Stimulated activated CD8-positive, alpha-beta memory T cell treated with anti-CD3 and anti-CD28 coated beads, Interleukin-4, amount 100 ng/mL, for 4 hours (primary cell): ENCODE measurements around the gene RELN.

Source experiments
- DNase-seq, 2 donors: peaks; one replicate each; pipeline ENCODE4 v3.0.0-alpha.2; 2020; ENCODE audit warnings: low read depth in 2 of 2, low spot score in 1 of 2

The RELN gene

DNA sequence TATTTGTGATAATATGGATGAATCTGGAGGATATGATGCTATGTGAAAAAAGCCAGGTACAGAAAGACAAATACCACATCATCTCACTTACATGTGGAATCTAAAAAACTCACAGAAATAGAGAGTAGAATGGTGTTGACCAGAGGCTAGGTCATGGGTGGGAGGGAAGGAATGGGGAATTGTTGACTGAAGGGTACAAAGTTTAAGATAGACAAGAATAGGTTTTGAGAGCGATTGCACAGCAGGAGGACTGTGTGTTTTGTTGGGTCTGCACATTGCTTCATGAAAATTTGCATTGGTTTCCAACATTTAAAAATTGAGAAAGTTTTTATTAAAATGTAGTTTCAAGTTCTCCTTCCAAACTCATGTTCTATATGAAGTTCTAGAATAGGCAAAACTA, 551.8 kb downstream of the RELN start:
- no peak for DNase-seq

DNA sequence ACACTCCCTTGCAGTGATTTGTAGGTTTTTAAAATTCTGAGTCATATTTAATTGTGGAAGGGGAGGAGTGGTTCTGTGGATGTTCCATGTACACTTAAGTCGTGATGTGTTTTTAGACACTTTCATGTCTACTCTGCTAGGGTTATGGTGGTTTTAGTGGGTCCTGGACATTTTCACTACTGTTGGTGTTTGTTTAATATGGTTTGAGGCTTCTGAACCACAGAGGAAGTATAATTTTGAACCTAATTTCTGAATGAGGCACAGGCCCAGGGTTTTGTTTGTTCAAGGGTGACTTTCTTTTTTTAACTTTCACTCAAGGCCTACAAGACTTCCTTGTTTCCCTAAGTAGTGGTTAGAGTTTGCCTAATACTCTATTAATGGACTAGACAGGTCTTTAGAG, 556.7 kb downstream of the RELN start:
- DNase-seq, result no peak

DNA sequence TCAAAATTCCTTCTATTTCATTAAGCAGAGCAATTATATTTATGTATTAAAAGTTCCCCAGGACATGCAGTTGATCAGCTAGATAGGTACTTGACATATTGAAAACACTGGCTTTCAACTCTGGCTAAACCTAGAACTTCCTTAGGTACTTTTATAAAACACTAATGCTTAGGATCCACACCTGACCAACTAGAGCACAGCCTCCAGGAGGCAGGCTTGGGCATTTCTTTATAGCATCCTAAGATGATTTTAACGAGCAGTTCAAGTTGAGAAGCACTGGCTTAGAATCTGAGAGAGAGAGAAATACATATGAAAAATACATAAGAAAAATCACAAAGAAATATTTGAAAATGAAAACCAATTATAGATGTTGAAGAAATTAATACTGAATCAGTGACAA, 564.3 kb downstream of the RELN start:
- no peak for DNase-seq

DNA sequence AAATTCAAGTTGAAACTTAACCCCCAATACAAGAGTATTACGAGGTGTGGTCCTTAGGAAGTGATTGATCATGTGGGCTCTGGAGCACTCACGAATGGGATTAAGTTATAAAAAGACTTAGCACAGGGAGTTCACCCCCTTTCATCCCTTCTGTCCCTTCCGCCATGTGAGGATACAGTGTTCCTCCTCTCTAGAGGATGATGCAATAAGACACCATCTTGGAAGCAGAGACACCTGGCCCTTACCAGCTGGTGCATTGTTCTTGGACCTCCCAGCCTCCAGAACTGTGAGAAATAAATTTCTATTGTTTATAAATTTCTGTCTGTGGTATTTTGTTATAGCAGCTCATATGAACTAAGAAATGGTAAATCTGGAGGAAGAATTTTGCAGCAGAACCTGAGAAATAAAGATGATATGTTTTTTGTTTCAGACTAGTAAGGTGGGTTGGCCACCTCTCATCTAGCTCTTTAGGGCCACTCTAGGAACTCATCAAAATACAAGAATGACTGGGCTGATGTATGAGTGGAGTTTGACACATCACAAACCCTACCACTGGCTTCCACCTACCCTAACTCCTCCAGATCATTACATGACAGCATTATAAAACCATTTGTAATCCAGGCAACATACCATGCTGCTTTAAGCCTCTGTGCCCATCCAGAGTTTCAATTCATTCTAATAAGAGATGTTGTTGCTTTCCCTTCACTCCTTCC, 565.8 kb downstream of the RELN start:
- no peak for DNase-seq
